ENCODE data around the gene DIPK1C. TPM values are rescaled to one million over a fixed set of nuclear protein-coding genes. Genes with fewer than 3 reads are reported as not detected.
"Not testable (repeated sequence)": the region's sequence is repeated elsewhere in the genome, so short reads cannot be mapped to it uniquely, and the experiment has no call there.

The DIPK1C gene
- total RNA-seq, 3 donors from 2014 or later (not counting 1 experiment from before 2014, with no cell fraction given): not detected

DNA sequence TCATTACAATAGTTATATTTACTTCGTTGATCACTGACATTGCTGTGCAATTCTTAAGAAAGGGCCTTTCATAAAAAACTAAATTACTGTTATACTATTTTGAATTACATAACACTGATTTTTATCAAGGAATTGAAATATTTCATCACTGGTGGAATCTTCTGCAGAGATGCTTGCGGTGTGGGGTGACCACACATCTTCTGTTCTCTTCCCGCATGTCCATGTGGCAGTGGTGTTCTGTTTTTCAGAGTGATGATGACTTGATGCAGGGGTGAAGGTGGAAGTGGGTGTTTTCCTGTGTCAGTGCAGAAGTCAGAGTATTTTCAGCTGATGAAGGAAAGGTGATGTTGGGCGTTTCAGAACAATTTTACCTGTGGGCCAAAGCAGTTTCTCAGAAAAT is 46.0 kb upstream of the DIPK1C start:
- no peaks in the 10 kb centered on the region for H3K9me3 Mint-ChIP-seq
- H3K27ac Mint-ChIP-seq: peak overlapping the region; percentile 23 to 52
- no peak overlapping the region for H3K4me3 Mint-ChIP-seq
- WGBS (ENCODE audit: insufficient coverage): 92% methylated on average over 3 of the region's 4 CpGs
- intact Hi-C loops (cut with micrococcal nuclease): no loop called here
- no peak for DNase-seq
- peaks cover 29 to 37% of the 10 kb centered on the region in 2 donors for H3K4me1 Mint-ChIP-seq
- Histone ChIP-seq H3K27ac (ENCODE audit: low read length) (no peak overlapping the region), H3K4me1 (ENCODE audit: control insufficient read depth, insufficient read depth, low read length) (peaks cover 23% of the 10 kb centered on the region), H3K36me3 (ENCODE audit: control insufficient read depth, insufficient read depth, low read length) (peaks cover 51% of the 10 kb centered on the region), H3K4me3 (ENCODE audit: low read length) (no peak overlapping the region), H3K27me3 (ENCODE audit: control insufficient read depth, insufficient read depth, low read length) (no peaks in the 10 kb centered on the region), H3K9me3 (ENCODE audit: control insufficient read depth, insufficient read depth, low read length) (no peaks in the 10 kb centered on the region)
- TF ChIP-seq, protein P1, sequence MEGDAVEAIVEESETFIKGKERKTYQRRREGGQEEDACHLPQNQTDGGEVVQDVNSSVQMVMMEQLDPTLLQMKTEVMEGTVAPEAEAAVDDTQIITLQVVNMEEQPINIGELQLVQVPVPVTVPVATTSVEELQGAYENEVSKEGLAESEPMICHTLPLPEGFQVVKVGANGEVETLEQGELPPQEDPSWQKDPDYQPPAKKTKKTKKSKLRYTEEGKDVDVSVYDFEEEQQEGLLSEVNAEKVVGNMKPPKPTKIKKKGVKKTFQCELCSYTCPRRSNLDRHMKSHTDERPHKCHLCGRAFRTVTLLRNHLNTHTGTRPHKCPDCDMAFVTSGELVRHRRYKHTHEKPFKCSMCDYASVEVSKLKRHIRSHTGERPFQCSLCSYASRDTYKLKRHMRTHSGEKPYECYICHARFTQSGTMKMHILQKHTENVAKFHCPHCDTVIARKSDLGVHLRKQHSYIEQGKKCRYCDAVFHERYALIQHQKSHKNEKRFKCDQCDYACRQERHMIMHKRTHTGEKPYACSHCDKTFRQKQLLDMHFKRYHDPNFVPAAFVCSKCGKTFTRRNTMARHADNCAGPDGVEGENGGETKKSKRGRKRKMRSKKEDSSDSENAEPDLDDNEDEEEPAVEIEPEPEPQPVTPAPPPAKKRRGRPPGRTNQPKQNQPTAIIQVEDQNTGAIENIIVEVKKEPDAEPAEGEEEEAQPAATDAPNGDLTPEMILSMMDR (IDR thresholded peaks at IDR 0.05): no peak
- peaks cover 6% of the 10 kb centered on the region for H3K36me3 Mint-ChIP-seq
- no peaks in the 10 kb centered on the region for H3K27me3 Mint-ChIP-seq (ENCODE audit: low read depth in 2 of 2)
- ATAC-seq: no peak

DNA sequence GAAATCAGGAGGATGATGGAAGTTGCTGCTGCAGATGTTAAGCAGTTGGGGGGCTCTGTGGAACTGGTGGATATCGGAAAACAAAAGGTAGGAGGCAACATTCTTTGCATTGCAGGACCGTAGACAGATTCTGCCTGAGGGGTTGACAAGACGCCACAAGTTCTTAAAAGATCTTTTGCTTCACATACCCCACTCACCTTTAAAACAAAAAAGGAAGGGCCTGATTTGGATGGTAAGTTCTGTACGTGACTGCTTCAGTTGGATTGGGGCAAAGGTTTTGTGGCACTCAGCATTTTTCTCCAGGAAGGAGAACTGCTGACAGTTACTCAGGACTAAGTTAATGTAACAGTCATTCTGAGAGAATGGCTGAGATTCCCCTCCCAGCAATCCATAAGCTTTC is 44.3 kb upstream of the DIPK1C start:
- DNase-seq (no peak), ATAC-seq (no peak)
- peaks cover 40% of the 10 kb centered on the region for H3K4me1 ChIP-seq (ENCODE audit: control insufficient read depth, insufficient read depth, low read length)
- H3K9me3 Mint-ChIP-seq: no peaks in the 10 kb centered on the region
- no peak overlapping the region for H3K4me3 ChIP-seq (ENCODE audit: low read length)
- H3K27ac ChIP-seq (ENCODE audit: low read length): no peak overlapping the region
- no peaks in the 10 kb centered on the region for H3K27me3 ChIP-seq (ENCODE audit: control insufficient read depth, insufficient read depth, low read length)
- TF ChIP-seq, protein P1 (IDR thresholded peaks at IDR 0.05): no peak
- WGBS (ENCODE audit: insufficient coverage): 92% methylated on average over 1 of the region's 4 CpGs
- H3K4me3 Mint-ChIP-seq: no peak overlapping the region
- intact Hi-C loops (cut with micrococcal nuclease): no loop called here
- H3K36me3 ChIP-seq (ENCODE audit: control insufficient read depth, insufficient read depth, low read length): peaks cover 33% of the 10 kb centered on the region
- no peaks in the 10 kb centered on the region for H3K9me3 ChIP-seq (ENCODE audit: control insufficient read depth, insufficient read depth, low read length)
- no peaks in the 10 kb centered on the region for H3K27me3 Mint-ChIP-seq (ENCODE audit: low read depth in 2 of 2)
- H3K27ac Mint-ChIP-seq: peak overlapping the region; percentile 96
- no peaks in the 10 kb centered on the region for H3K36me3 Mint-ChIP-seq
- peaks cover 38 to 39% of the 10 kb centered on the region in 2 donors for H3K4me1 Mint-ChIP-seq

DNA sequence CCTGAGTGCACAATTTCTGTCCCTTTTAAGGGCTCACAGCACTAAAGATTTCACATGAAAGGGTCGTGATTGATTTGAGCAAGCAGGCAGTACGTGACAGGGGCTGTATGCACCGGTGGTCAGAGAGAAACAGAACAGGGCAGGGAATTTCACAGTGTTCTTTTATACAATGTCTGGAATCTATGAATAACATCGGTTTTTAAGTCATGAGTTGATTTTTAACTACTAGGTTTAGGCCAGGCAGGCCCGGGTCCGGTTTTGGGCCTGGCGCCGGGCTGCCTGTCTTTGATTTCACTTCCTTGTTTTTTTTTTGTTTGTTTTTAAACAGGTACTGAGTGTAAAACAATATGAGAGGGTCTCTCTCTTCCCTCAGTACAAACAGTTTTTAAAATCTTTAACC is 43.7 kb upstream of the DIPK1C start:
- H3K36me3 Mint-ChIP-seq; ATAC-seq; DNase-seq; H3K27me3 Mint-ChIP-seq (ENCODE audit: low read depth in 2 of 2); H3K4me3 ChIP-seq (ENCODE audit: low read length); H3K9me3 ChIP-seq (ENCODE audit: control insufficient read depth, insufficient read depth, low read length); intact Hi-C loops (cut with micrococcal nuclease); H3K27me3 ChIP-seq (ENCODE audit: control insufficient read depth, insufficient read depth, low read length); H3K9me3 Mint-ChIP-seq: not testable (repeated sequence)
- peaks cover 40% of the 10 kb centered on the region for H3K4me1 ChIP-seq (ENCODE audit: control insufficient read depth, insufficient read depth, low read length)
- peaks cover 31% of the 10 kb centered on the region for H3K36me3 ChIP-seq (ENCODE audit: control insufficient read depth, insufficient read depth, low read length)
- Mint-ChIP-seq H3K4me3 (peak overlapping the region; percentile 35), H3K27ac (peak overlapping the region; percentile 96), H3K4me1 (peaks cover 40 to 43% of the 10 kb centered on the region in 2 donors)
- WGBS (ENCODE audit: insufficient coverage): 64% methylated on average over 8 of the region's 8 CpGs
- H3K27ac ChIP-seq (ENCODE audit: low read length): peak overlapping the region; percentile 12

DNA sequence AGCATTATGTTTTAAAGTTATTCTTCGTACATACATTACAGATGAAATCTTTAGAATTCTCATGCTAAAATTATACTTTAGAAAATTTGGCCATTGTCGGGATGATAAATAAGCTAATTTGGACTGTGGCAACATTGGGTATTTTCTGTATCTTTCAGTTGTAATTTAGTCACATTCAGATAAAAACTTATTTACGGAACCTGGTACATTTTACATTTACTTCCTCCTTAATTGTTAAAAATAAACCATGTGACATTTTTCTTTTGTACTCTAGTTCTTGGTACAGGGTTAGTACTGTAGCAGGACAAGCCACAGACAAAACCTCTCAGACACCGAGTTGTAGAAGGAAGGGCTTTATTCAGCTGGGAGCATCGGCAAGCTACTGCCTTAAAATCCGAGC is 43.3 kb upstream of the DIPK1C start:
- Mint-ChIP-seq H3K4me1 (peaks cover 44 to 47% of the 10 kb centered on the region in 2 donors), H3K4me3 (peak overlapping the region; percentile 35), H3K9me3 (no peaks in the 10 kb centered on the region), H3K27ac (peak overlapping the region; percentile 96), H3K36me3 (no peaks in the 10 kb centered on the region), H3K27me3 (ENCODE audit: low read depth in 2 of 2) (no peaks in the 10 kb centered on the region)
- DNase-seq: no peak
- WGBS (ENCODE audit: insufficient coverage): 69% methylated on average over 3 of the region's 6 CpGs
- Histone ChIP-seq H3K27ac (ENCODE audit: low read length) (peak overlapping the region; percentile 98), H3K4me1 (ENCODE audit: control insufficient read depth, insufficient read depth, low read length) (peaks cover 44% of the 10 kb centered on the region), H3K27me3 (ENCODE audit: control insufficient read depth, insufficient read depth, low read length) (no peaks in the 10 kb centered on the region), H3K9me3 (ENCODE audit: control insufficient read depth, insufficient read depth, low read length) (no peaks in the 10 kb centered on the region), H3K4me3 (ENCODE audit: low read length) (no peak overlapping the region), H3K36me3 (ENCODE audit: control insufficient read depth, insufficient read depth, low read length) (peaks cover 29% of the 10 kb centered on the region)
- no peak for ATAC-seq
- TF ChIP-seq, protein P1 (IDR thresholded peaks at IDR 0.05): no peak
- intact Hi-C loops (cut with micrococcal nuclease): no loop called here
